MM.1S (cell line): ENCODE measurements around the gene MACROD2.

Experiments
- DNase-seq: peaks from one replicate; pipeline ENCODE4 v3.0.0-alpha.2; 2015
- H2AFZ ChIP-seq: fragments of 300-600 bp; sonication (generic); 2 replicates; pipeline ENCODE4 v1.6.0; 2016; ENCODE audit warnings: antibody characterized with exemption, low read length
- H3F3A ChIP-seq: fragments of 300-600 bp; sonication (generic); 2 replicates; pipeline ENCODE4 v1.6.1; 2016; ENCODE audit warnings: mild to moderate bottlenecking, antibody characterized with exemption, low read length, moderate library complexity, mixed read lengths; ENCODE audit not compliant: insufficient read depth
- H3K27ac ChIP-seq: fragments of 300-600 bp; sonication (generic); 2 replicates; pipeline ENCODE4 v1.5.1; 2016; ENCODE audit warnings: mild to moderate bottlenecking, low read length
- H3K27me3 ChIP-seq: fragments of 300-600 bp; sonication (generic); replicated peaks from 2 replicates; pipeline ENCODE4 v1.6.0; 2016; ENCODE audit warnings: low read length; ENCODE audit not compliant: insufficient read depth
- H3K36me3 ChIP-seq: fragments of 300-600 bp; sonication (generic); replicated peaks from 2 replicates; pipeline ENCODE4 v1.6.1; 2016; ENCODE audit warnings: mild to moderate bottlenecking, low read length, mixed read lengths; ENCODE audit not compliant: insufficient read depth
- H3K4me1 ChIP-seq: fragments of 300-600 bp; sonication (generic); 2 replicates; pipeline ENCODE4 v1.6.1; 2016; ENCODE audit warnings: low read length, mixed read lengths
- H3K4me2 ChIP-seq: fragments of 300-600 bp; sonication (generic); 2 replicates; pipeline ENCODE4 v1.6.0; 2016; ENCODE audit warnings: low read depth, low read length
- H3K4me3 ChIP-seq: fragments of 300-600 bp; sonication (generic); 2 replicates; pipeline ENCODE4 v1.5.1; 2016; ENCODE audit warnings: low read length, mixed read lengths
- H3K79me2 ChIP-seq: fragments of 300-600 bp; sonication (generic); 2 replicates; pipeline ENCODE4 v1.6.1; 2016; ENCODE audit warnings: mixed run types, low read length, mixed read lengths
- H3K9ac ChIP-seq: fragments of 300-600 bp; sonication (generic); 2 replicates; pipeline ENCODE4 v1.6.1; 2016; ENCODE audit warnings: low read length, mixed read lengths
- H3K9me2 ChIP-seq: fragments of 300-600 bp; sonication (generic); replicated peaks from 2 replicates; pipeline ENCODE4 v1.6.1; 2016; ENCODE audit warnings: mild to moderate bottlenecking, low read length, mixed read lengths; ENCODE audit not compliant: insufficient read depth
- H3K9me3 ChIP-seq: fragments of 300-600 bp; sonication (generic); replicated peaks from 2 replicates; pipeline ENCODE4 v1.6.1; 2016; ENCODE audit warnings: mild to moderate bottlenecking, low read length, mixed read lengths; ENCODE audit not compliant: insufficient read depth
- H4K20me1 ChIP-seq: fragments of 300-600 bp; sonication (generic); 2 replicates; pipeline ENCODE4 v1.6.1; 2016; ENCODE audit warnings: mild to moderate bottlenecking, low read length, moderate library complexity, mixed read lengths; ENCODE audit not compliant: insufficient read depth
- EZH2 ChIP-seq: fragments of 300-600 bp; sonication (generic); optimal IDR thresholded peaks from 2 replicates; pipeline ENCODE3; 2017; ENCODE audit warnings: low read depth, mild to moderate bottlenecking, antibody characterized with exemption, low read length, mixed read lengths
- EZH2phosphoT487 ChIP-seq: fragments of 300-600 bp; sonication (generic); IDR thresholded peaks from 2 replicates; pipeline ENCODE4 v1.6.1; 2018; ENCODE audit warnings: antibody characterized with exemption, low read length
- TF ChIP-seq, protein P1 (sequence below): fragments of 300-600 bp; sonication (generic); IDR thresholded peaks from 2 replicates; pipeline ENCODE4 v1.5.1; 2016; ENCODE audit warnings: antibody characterized with exemption, low read length, mixed read lengths

Gene MACROD2

DNA sequence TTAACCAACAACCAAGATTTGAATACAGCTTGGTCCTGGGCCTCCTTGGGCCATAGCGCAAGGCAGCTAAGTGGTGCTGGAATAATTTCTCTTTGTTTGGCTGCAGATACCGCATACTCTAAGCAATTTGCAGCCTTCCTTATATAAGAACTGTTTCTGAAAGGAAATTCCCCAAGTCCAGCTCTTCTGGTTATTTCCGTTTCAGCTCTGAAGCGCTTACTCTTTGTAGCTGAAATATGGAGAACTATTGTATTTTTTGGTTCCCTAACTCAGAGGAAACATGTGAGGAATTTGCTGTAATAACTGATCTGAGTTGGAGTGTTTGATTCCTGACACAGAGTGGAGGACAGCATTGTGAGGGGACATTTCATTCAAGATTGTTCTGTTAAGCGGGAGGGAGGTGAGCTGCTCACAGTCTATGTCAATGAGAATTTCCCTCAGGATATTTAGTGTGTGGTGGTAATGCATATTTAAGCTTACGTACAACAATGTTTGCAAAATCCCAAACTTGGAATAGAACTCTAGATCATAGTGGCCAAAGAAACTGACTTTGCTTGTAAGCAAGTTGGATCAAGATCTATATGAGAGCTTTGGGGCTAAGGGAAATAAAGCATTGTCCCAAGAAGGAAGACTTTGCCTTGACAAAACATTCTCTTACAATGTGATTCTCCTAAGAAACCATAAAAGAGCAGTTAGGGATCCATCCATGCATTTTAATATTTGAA is 918.7 kb downstream of the MACROD2 start:
- Histone ChIP-seq H3K9ac (no peak overlapping the region), H3K27me3 (no peaks in the 10 kb centered on the region), H3K27ac (no peak overlapping the region), H3K9me2 (no peaks in the 10 kb centered on the region; the same call in 1 of the 2 replicates), H3F3A (no peaks in the 10 kb centered on the region), H3K4me3 (no peak overlapping the region), H4K20me1 (no peaks in the 10 kb centered on the region), H2AFZ (no peak overlapping the region), H3K79me2 (no peaks in the 10 kb centered on the region), H3K9me3 (no peaks in the 10 kb centered on the region), H3K36me3 (no peaks in the 10 kb centered on the region), H3K4me1 (no peaks in the 10 kb centered on the region), H3K4me2 (no peak overlapping the region)
- no peak for DNase-seq
- TF ChIP-seq EZH2phosphoT487 (no peak), EZH2 (no peak)
- TF ChIP-seq, protein P1, sequence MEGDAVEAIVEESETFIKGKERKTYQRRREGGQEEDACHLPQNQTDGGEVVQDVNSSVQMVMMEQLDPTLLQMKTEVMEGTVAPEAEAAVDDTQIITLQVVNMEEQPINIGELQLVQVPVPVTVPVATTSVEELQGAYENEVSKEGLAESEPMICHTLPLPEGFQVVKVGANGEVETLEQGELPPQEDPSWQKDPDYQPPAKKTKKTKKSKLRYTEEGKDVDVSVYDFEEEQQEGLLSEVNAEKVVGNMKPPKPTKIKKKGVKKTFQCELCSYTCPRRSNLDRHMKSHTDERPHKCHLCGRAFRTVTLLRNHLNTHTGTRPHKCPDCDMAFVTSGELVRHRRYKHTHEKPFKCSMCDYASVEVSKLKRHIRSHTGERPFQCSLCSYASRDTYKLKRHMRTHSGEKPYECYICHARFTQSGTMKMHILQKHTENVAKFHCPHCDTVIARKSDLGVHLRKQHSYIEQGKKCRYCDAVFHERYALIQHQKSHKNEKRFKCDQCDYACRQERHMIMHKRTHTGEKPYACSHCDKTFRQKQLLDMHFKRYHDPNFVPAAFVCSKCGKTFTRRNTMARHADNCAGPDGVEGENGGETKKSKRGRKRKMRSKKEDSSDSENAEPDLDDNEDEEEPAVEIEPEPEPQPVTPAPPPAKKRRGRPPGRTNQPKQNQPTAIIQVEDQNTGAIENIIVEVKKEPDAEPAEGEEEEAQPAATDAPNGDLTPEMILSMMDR: no peak

DNA sequence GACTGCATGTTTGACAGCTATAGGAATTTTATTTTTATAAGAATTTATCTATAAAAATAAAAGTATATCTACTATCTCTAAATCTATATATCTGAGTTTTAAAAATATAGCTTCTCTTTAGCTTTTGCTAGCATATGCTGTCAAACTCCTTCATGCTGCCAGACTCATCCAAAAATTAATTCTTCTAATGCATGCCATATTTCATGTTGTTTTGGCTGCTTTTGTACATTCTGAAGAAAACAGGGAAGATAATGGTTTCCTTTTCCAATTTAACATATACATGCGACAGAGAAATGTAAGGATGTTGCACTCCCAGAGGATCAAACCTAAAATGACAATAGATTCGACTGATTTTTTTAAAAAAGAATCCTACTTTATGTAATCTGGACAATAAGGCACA is 919.3 kb downstream of the MACROD2 start:
- no peaks in the 10 kb centered on the region for H4K20me1 ChIP-seq
- H3F3A ChIP-seq: no peaks in the 10 kb centered on the region
- no peak for TF ChIP-seq EZH2phosphoT487
- TF ChIP-seq, protein P1: no peak
- no peak for TF ChIP-seq EZH2
- H2AFZ ChIP-seq: no peak overlapping the region
- H3K27me3 ChIP-seq: no peaks in the 10 kb centered on the region
- no peaks in the 10 kb centered on the region for H3K4me1 ChIP-seq
- no peak overlapping the region for H3K4me3 ChIP-seq
- DNase-seq: no peak
- H3K9me2 ChIP-seq: no peaks in the 10 kb centered on the region; the same call in 1 of the 2 replicates
- no peaks in the 10 kb centered on the region for H3K79me2 ChIP-seq
- H3K9ac ChIP-seq: no peak overlapping the region
- H3K27ac ChIP-seq: no peak overlapping the region
- no peaks in the 10 kb centered on the region for H3K9me3 ChIP-seq
- no peak overlapping the region for H3K4me2 ChIP-seq
- no peaks in the 10 kb centered on the region for H3K36me3 ChIP-seq

DNA sequence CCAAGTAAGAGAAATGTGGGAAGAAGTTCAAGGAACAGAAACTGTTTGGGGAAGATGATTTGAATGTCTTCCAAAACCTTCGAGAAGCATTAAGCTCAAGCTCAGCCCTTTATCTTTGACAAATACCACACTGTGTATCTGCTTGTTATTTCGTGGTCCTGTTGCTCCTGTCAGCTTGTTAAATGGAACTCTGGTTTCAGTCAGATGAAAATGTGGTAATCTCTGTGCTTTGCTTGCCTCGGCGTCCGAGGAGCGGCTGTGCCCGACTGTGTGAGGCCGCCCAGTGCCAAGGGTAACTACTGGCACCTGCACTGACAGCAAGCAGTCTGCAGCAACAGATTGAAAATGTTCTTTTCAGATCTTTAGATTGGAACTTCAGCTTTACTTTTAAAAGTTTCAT is 920.0 kb downstream of the MACROD2 start:
- Histone ChIP-seq H3K9ac (no peak overlapping the region), H2AFZ (no peak overlapping the region)
- TF ChIP-seq, protein P1: no peak
- TF ChIP-seq EZH2phosphoT487 (no peak), EZH2 (no peak)

More for the DNA sequence above, 920.0 kb downstream of the MACROD2 start:
- Histone ChIP-seq H3K27ac (no peak overlapping the region), H3K4me3 (no peak overlapping the region), H3K9me2 (no peaks in the 10 kb centered on the region; the same call in 1 of the 2 replicates), H3K9me3 (no peaks in the 10 kb centered on the region), H3K4me1 (no peaks in the 10 kb centered on the region), H3K79me2 (no peaks in the 10 kb centered on the region), H3F3A (no peaks in the 10 kb centered on the region), H4K20me1 (no peaks in the 10 kb centered on the region), H3K27me3 (no peaks in the 10 kb centered on the region), H3K36me3 (no peaks in the 10 kb centered on the region), H3K4me2 (no peak overlapping the region)
- no peak for DNase-seq
